Mesothelial cell of epicardium (in vitro differentiated cells): ENCODE measurements around the gene RAB25. TPM values are rescaled to one million over a fixed set of nuclear protein-coding genes. Genes with fewer than 3 reads are reported as not detected.

Source experiments
- DNase-seq, 2 experiments: peaks; one replicate each; pipeline ENCODE4 v3.0.0; 2021; ENCODE audit warnings: low spot score in 2 of 2; ENCODE audit not compliant: unreplicated experiment in 2 of 2
- H3K27ac Mint-ChIP-seq: 2 replicates; pipeline ENCODE4 v1.8.0; 2021; ENCODE audit warnings: mixed read lengths
- H3K27me3 Mint-ChIP-seq: 2 replicates; pipeline ENCODE4 v1.8.0; 2021; ENCODE audit warnings: low read depth, mixed read lengths
- H3K36me3 Mint-ChIP-seq: 2 replicates; pipeline ENCODE4 v1.8.0; 2021; ENCODE audit warnings: mixed read lengths
- H3K4me1 Mint-ChIP-seq: 2 replicates; pipeline ENCODE4 v1.8.0; 2021; ENCODE audit warnings: mixed read lengths
- H3K4me3 Mint-ChIP-seq: 2 replicates; pipeline ENCODE4 v1.8.0; 2021; ENCODE audit warnings: mild to moderate bottlenecking, moderate library complexity, mixed read lengths
- H3K9me3 Mint-ChIP-seq: 2 replicates; pipeline ENCODE4 v1.8.0; 2021; ENCODE audit warnings: mixed read lengths
- CTCF ChIP-seq: fragments of 200-600 bp; sonication (generic); IDR thresholded peaks from one replicate; pipeline ENCODE4 v1.5.0; 2021; ENCODE audit warnings: antibody characterized with exemption; ENCODE audit not compliant: unreplicated experiment
- total RNA-seq: library from RNA; stranded (reverse); gene quantifications from 3 replicates; pipeline ENCODE4 v1.2.1, GENCODE V29; 2021

Gene RAB25
- total RNA-seq, 1 donor from 2014 or later = 51.1 TPM

- no peaks in the 10 kb centered on the region for H3K9me3 Mint-ChIP-seq
- peaks cover 2% of the 10 kb centered on the region for H3K27me3 Mint-ChIP-seq
- peaks cover 4% of the 10 kb centered on the region for H3K36me3 Mint-ChIP-seq
- no peak for DNase-seq
- H3K4me1 Mint-ChIP-seq = peaks cover 58% of the 10 kb centered on the region
- no peak overlapping the region for H3K4me3 Mint-ChIP-seq
- no peak for TF ChIP-seq CTCF
- H3K27ac Mint-ChIP-seq = no peak overlapping the region
Measured at GRCh38 chr1:156118177-156118868, 57.4 kb downstream of the RAB25 start.

GRCh38 chr1:156119503-156120209 lies 58.7 kb downstream of the RAB25 start:
- Mint-ChIP-seq H3K36me3 (peaks cover 4% of the 10 kb centered on the region), H3K4me3 (no peak overlapping the region), H3K27me3 (peaks cover 2% of the 10 kb centered on the region), H3K9me3 (no peaks in the 10 kb centered on the region), H3K27ac (peak overlapping the region; percentile 43), H3K4me1 (peaks cover 61% of the 10 kb centered on the region)
- no peak for DNase-seq
- TF ChIP-seq CTCF = no peak

Other genes with a start within 250 kb of the RAB25 start
- 62.4 to 70.1 TPM (median 69.8 TPM) in 3 replicates for gene GON4L, start 203.9 kb upstream of the RAB25 start, total RNA-seq
- gene SYT11, start 201.6 kb upstream of the RAB25 start, total RNA-seq = 0.20 to 0.51 TPM (median 0.45 TPM) in 3 replicates
- 34.3 to 37.0 TPM (median 35.5 TPM) in 3 replicates for gene RIT1, start 149.8 kb upstream of the RAB25 start, total RNA-seq
- 70.1 to 74.1 TPM (median 73.2 TPM) in 3 replicates for gene KHDC4, start 126.7 kb upstream of the RAB25 start, total RNA-seq
- not detected in 3 replicates for gene RXFP4, start 119.5 kb upstream of the RAB25 start, total RNA-seq
- gene ARHGEF2, start 82.6 kb upstream of the RAB25 start, total RNA-seq = 103 to 111 TPM (median 110 TPM) in 3 replicates
- gene SSR2, start 40.2 kb upstream of the RAB25 start, total RNA-seq = 282 to 298 TPM (median 297 TPM) in 3 replicates
- 61.2 to 66.7 TPM (median 61.9 TPM) in 3 replicates for gene UBQLN4, start 7.4 kb upstream of the RAB25 start, total RNA-seq
- 39.2 to 43.4 TPM (median 39.5 TPM) in 3 replicates for gene LAMTOR2, start 6.4 kb upstream of the RAB25 start, total RNA-seq
- 107 to 112 TPM (median 112 TPM) in 3 replicates for gene MEX3A, start 21.3 kb downstream of the RAB25 start, total RNA-seq
- 91.7 to 96.9 TPM (median 92.4 TPM) in 3 replicates for gene LMNA, start 53.6 kb downstream of the RAB25 start, total RNA-seq
- gene SEMA4A, start 92.4 kb downstream of the RAB25 start, total RNA-seq = 18.7 to 21.0 TPM (median 19.8 TPM) in 3 replicates
- 15.4 to 18.7 TPM (median 18.4 TPM) in 3 replicates for gene SLC25A44, start 132.9 kb downstream of the RAB25 start, total RNA-seq
- gene PMF1, start 151.8 kb downstream of the RAB25 start, total RNA-seq = 73.4 to 74.8 TPM (median 74.6 TPM) in 3 replicates
- 5.8 to 7.3 TPM (median 6.8 TPM) in 3 replicates for gene BGLAP, start 181.0 kb downstream of the RAB25 start, total RNA-seq
- 30.1 to 32.0 TPM (median 30.7 TPM) in 3 replicates for gene PAQR6, start 186.9 kb downstream of the RAB25 start, total RNA-seq
- gene SMG5, start 221.7 kb downstream of the RAB25 start, total RNA-seq = 99.8 to 105 TPM (median 103 TPM) in 3 replicates
- 5.7 to 6.9 TPM (median 6.1 TPM) in 3 replicates for gene TMEM79, start 223.2 kb downstream of the RAB25 start, total RNA-seq
- gene GLMP, start 234.5 kb downstream of the RAB25 start, total RNA-seq = 60.2 to 64.2 TPM (median 63.2 TPM) in 3 replicates
- gene VHLL, start 238.1 kb downstream of the RAB25 start, total RNA-seq = 0.42 TPM in 1 of 3 replicates, not detected in the others